ENCODE data around the gene BCO1.

Gene BCO1

GRCh38 chr16:81277541-81278080, 39.1 kb downstream of the BCO1 start:
- no peak for DNase-seq

- DNase-seq = no peak
Observed at GRCh38 chr16:81278526-81278925, 40.0 kb downstream of the BCO1 start.

GRCh38 chr16:81279392-81279791, 40.9 kb downstream of the BCO1 start:
- DNase-seq = peak; percentile 46

- DNase-seq = no peak
Observed at GRCh38 chr16:81280393-81280792, 41.9 kb downstream of the BCO1 start.

DNA sequence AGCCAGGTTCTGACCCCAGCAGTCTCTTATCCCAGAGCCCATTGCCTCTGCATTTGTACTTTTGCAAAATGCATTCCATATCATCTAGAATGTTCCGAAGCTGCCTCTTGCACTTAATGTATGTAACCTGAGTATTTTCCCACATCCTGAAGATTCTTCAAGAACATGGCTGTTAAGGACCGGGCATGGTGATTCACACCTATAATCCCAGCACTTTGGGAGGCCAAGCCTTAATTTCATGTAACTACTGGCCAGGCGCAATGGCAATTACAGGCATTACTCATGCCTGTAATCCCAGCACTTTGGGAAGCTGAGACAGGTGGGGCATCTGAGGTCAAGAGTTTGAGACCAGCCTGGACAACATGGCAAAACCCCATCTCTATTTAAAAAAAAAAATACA, 44.6 kb downstream of the BCO1 start:
- no peak for DNase-seq

DNA sequence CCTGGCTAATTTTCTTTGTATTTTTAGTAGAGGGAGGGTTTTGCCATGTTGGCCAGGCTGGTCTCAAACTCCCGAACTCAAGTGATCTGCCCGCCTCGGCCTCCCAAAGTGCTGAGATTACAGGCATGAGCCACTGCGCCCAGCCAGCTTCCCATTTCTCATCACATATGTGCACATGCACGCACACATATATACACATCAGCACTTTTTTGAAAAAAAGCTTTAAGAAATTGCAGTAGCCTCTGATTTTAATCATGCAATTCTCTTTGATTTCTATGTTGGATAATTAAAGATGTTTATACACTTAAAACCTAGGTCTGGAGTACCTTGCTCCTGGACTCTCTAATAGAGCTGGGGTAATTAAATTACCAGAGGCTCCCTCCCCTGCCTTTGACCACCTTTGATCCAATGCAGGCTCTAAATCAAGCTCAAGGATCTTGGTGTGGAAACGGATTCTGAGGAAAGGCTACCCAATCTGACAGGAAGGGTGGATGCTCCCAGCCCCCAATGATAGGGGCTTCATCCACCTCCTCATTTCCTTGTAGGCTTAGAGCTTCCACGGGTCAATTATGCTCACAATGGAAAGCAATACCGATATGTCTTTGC, 46.6 kb downstream of the BCO1 start:
- DNase-seq = no peak

DNA sequence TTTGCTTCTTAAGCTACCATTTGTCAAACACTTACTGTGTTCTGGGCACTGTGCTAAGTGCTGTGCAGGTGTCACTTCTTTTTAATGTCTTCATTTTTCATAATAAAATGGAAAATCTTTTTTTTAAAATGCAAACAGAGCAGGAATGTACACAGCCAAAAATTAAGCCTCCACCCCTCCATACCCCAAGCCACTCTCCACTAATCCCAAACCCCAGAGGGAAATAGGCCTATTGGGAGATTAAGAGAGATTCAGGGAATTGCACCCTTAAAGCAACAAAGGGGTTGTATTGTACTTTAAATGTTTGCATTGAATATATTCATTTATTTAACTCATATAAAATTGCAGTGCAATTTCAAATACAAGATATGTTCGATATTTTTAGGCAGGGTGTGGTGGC, 47.7 kb downstream of the BCO1 start:
- no peak for DNase-seq

- no peak for DNase-seq
Observed at GRCh38 chr16:81291117-81291516, 52.6 kb downstream of the BCO1 start.

DNA sequence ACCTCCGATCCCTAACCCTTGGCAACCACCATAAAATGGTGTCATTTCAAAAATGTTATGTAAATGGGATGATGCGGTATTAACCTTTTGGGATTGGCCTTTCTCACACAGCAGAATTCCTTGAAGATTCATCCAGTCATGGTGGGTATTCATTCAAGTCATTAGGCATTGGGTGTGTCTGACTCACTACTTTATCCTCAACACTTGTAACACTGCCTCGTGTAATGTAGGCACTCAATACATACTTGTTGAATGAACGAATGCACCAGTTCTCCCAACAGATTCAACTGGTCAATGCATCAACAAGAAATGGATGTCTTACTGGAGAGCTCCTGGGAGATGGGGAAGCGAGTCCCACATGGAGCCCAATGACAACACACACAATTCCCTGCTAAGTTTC, 54.4 kb downstream of the BCO1 start:
- DNase-seq = no peak

DNA sequence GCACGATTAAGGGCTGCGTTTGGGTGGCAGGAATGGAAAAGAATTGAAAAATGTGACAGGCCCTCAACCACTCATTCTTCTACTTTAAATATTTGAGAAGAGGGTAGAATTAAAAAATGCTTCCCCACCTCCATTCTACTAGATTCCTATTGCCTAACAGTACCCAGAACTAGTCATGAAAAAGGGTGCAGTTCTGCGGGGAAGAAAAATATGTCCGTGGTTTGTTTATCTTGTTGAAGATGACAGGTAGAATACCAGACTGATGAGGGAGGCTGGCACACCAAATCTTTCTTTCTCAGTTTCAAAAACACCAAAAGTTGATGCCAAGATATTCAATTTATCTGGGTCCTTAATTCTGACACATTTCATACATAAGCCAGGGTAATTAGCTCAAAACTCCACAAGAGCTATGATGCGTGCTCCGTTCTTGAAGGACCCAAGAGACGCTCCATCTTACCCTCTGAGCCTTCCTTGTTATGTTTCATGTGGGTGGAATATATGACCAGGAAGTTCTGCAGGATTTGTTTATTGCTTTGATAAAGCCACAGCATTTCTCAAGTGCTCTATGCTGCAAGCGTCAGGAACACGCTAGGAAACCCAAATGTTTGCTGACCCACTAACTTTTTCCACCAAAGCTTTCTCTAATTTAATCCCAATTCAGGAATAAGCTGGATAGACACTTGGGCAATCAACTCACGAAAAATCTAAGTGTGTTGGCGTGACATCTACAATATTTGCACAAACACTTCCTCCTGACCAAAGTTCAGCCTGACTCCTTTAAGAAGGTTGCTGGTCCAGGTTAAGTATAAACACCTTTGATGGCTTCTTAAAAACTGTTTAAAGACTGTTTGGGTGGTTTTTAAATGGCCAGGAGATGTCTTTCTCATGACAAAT, 55.7 kb downstream of the BCO1 start:
- DNase-seq = no peak

DNA sequence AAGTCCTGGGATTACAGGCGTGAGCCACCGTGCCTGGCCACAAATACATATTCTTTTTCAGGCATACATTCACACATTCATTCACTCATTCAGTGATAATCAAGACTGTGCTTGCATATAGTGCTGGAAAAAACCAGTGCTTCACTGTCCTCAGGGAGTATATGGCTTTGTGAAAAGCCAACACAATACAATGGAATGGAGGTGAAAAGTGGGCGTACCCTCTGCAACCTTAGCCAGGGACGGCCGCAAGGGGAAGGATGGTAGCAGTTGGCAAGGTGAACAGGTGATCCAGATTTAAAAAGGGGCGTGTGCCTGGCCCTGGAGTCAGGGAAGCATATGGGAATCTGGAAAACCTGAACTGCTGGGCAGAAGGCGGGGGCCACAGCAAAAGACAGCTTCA, 58.1 kb downstream of the BCO1 start:
- DNase-seq = no peak

- no peak for DNase-seq
Observed at GRCh38 chr16:81307770-81308169, 69.3 kb downstream of the BCO1 start.

DNA sequence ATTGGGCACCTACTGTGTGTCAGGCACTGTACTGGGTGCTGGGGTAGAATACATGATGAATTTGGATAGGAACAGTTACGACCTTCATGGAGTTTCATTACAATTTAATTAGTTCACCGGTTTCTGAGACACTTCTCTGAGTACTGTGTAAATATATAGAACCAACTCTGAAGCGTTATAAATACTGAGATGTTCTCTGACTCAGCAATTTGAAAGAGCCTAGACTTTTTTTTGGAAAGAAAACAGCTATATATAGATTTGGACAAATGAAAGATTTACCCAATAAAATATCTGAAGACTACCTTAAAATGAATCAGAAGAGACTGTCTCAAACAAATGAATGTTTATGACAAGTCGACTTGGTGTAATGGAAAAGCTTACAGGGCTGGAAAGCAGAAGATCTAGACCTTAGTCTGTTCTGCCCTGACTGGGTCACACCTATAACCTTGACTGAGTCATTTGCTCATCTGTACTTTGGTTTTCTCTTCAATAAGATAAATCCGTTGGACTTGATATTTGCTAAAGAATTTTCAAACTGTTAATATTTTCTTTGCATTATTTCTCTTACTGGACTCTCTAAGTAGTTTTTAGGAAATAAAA, 71.7 kb downstream of the BCO1 start:
- no peak for DNase-seq

- DNase-seq = no peak
Observed at GRCh38 chr16:81311762-81312161, 73.3 kb downstream of the BCO1 start.

DNA sequence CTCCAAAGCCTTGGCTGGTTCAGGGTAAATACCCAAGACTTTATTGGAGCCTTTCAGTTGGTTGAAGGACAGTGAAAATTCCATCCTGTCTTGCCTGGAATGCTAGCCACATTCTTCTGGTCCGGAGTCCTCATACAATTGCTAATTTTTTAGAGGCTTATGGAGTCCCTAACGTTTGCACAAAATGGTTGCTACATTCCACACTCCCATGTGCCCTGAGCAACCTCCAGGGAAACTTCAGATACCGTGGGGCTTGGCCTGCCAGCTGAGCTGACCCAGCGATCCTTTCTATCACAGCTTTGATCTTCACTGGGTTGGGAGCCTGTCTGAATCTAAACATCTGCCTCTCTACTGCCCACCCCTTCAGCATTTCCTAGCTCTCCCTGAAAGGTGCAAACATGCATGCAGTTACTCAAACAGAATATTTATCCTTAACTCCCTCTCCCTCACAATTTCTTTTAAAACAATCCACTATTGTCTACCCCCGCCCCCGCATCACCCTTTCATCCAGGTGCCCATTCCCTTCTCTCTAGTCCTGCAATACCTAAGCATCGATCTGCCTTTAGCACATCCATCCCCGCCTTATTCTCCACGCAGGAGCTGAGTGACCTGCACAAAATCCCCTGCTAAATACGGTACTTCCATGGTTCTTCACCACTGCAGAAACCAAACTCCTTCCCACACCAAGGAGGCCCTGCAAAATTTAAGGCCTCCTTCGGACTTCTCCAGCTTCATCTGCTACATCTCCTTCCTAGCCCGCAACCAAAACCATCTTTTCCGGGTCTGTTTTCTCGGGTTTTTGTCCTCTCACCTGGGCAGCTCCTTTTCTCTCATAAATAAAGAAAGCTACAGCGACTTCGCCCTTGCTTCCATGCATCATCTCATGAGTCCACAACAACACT, 75.5 kb downstream of the BCO1 start:
- no peak for DNase-seq

GRCh38 chr16:81314603-81315270, 76.2 kb downstream of the BCO1 start, which contains the start of gene GAN:
Gene GAN, plus strand, starts transcription at chr16:81314962. Its CDS starts 152 bp downstream, at chr16:81315114.
- peak; percentile 96 for DNase-seq

DNA sequence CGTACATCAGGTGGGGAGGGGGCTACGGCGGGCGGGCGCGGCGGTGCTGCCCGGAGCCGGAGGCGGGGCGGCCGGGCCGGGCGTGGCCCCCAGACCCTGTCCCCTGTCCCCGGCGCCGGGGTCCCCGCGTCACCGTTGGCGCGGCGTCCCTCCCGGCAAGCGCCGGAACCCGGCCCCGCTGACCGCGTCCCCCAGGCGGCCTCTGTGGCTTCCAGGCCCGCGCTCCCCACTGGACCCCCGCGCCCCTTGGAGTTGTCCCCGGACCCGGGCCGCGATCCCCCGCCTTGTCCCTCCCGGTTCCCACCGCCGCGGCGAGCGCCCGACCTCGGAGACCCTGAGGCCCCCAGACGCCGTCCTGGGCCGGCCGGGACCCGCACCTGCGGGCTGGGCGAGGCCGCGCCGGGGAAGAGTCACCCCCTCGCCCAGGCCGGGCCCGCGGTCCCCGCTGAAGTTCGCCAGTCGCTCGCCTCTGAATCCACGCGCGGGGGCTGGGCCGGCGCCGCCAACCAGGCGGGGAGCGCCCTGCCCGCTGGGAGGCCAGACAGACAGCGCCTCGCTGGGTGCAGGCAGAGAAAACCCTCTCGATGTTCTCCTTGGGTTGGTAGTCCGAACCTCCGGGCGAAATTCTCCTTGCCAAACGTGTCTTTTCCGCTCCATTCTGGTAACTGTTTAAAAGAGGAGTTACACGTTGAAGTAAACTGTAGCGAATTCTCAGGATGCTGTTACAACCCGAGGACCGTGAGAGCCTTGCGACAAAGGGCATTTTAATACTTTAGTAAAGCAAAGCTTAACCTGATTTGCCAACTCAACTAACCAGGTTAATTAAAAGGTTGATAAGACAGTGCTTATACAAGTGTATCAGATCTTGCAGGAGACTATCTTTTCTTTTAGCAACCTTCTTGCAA, 77.0 kb downstream of the BCO1 start:
- DNase-seq = peak; percentile 65

- no peak for DNase-seq
Observed at GRCh38 chr16:81316176-81316496, 77.6 kb downstream of the BCO1 start.

DNA sequence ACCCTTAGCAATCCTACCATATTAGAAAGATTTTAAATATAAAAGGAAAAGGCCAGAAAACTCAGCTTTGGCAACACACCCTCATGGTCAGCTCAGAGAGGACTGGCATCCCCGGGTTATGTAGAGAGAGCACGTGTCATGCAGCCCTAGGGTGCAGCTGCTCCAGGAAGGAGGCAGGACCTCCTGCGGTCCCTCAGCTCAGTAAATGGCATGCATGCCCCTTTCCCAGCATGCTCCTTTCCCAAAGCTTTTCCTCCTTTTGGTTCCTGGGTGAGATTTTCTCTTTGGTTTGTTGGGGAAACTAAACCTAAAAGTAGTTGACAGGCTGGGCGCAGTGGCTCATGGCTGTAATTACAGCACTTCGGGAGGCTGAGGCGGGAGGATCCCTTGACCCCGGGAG, 80.2 kb downstream of the BCO1 start:
- DNase-seq = no peak

GRCh38 chr16:81319221-81319912, 80.9 kb downstream of the BCO1 start:
- DNase-seq = no peak

GRCh38 chr16:81321039-81321438, 82.5 kb downstream of the BCO1 start:
- DNase-seq = no peak

Data from suppressor macrophage treated with lipopolysaccharide for 4 hours (primary cell).